Transverse colon (tissue), 3 donors: ENCODE data around the gene PLSCR1.

ENCODE experiments used
- CTCF ChIP-seq, 5 experiments: fragments of 200-600 bp in 3 of 5; fragments of 450-650 bp in 2 of 5; sonication (generic) in 3 of 5; IDR thresholded peaks; 1 replicate in 2 of 5; 2 replicates in 3 of 5; pipeline ENCODE4 v1.5.1; 2016 to 2017; ENCODE audit warnings: antibody characterized with exemption in 5 of 5, inconsistent platforms in 3 of 5, mild to moderate bottlenecking in 2 of 5, moderate library complexity in 1 of 5
- EP300 ChIP-seq: sonication (generic); formaldehyde crosslinking; IDR thresholded peaks from one replicate; pipeline ENCODE4 v1.6.1; 2017; ENCODE audit warnings: antibody characterized with exemption, low read depth
- POLR2A ChIP-seq: fragments of 450-650 bp; IDR thresholded peaks from one replicate; pipeline ENCODE4 v1.6.1; 2016; ENCODE audit warnings: antibody characterized with exemption, mild to moderate bottlenecking, moderate library complexity

- no peak for TF ChIP-seq POLR2A
- TF ChIP-seq CTCF (IDR thresholded peaks at IDR 0.05), result no peak
- TF ChIP-seq EP300, result no peak
Observed at GRCh38 chr3:146574173-146574572, 29.8 kb upstream of the PLSCR1 start.
